Lower leg skin (tissue), 3 donors: ENCODE results near the gene DNAL4.

Source experiments
- POLR2A ChIP-seq, 2 donors: fragments of 450-650 bp; IDR thresholded peaks; one replicate each; pipeline ENCODE4 v1.6.1; 2016 to 2017; ENCODE audit warnings: antibody characterized with exemption in 2 of 2, mild to moderate bottlenecking in 1 of 2, moderate library complexity in 1 of 2
- TF ChIP-seq, protein P1 (sequence below), 3 donors: fragments of 450-650 bp; IDR thresholded peaks; one replicate each; pipeline ENCODE4 v1.5.1; 2016; ENCODE audit warnings: antibody characterized with exemption in 3 of 3, mild to moderate bottlenecking in 3 of 3, moderate library complexity in 2 of 3

DNA sequence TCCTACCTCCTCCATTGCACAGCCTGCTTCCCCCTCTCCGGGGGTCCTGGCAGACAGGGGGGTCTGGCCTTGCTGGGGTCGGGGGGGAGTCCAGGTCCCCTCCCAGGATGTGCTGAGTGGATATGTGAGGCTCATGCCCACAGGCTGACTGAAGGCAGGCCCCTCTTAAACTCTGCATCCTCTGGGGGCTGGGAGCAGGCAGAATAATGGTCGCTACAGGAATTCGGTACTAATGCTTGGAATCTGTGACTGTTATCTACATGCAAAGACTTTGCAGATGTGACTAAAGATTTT is 36.5 kb downstream of the DNAL4 start:
- no peak for TF ChIP-seq POLR2A (IDR thresholded peaks at IDR 0.05)
- TF ChIP-seq, protein P1, sequence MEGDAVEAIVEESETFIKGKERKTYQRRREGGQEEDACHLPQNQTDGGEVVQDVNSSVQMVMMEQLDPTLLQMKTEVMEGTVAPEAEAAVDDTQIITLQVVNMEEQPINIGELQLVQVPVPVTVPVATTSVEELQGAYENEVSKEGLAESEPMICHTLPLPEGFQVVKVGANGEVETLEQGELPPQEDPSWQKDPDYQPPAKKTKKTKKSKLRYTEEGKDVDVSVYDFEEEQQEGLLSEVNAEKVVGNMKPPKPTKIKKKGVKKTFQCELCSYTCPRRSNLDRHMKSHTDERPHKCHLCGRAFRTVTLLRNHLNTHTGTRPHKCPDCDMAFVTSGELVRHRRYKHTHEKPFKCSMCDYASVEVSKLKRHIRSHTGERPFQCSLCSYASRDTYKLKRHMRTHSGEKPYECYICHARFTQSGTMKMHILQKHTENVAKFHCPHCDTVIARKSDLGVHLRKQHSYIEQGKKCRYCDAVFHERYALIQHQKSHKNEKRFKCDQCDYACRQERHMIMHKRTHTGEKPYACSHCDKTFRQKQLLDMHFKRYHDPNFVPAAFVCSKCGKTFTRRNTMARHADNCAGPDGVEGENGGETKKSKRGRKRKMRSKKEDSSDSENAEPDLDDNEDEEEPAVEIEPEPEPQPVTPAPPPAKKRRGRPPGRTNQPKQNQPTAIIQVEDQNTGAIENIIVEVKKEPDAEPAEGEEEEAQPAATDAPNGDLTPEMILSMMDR (IDR thresholded peaks at IDR 0.05): no peak
